HG03097 (cell line): ENCODE data around the gene FGF21.
A peak's percentile ranks its signal among the peaks of the same experiment; 100 is the strongest.
"Not testable (repeated sequence)": the region's sequence is repeated elsewhere in the genome, so short reads cannot be mapped to it uniquely, and the experiment has no call there.

ENCODE experiments used
- ATAC-seq: cut with Tn5 transposase; IDR thresholded peaks from one replicate; pipeline ENCODE4 v1.9.1; 2021; ENCODE audit not compliant: unreplicated experiment, low FRiP score

Gene FGF21

DNA sequence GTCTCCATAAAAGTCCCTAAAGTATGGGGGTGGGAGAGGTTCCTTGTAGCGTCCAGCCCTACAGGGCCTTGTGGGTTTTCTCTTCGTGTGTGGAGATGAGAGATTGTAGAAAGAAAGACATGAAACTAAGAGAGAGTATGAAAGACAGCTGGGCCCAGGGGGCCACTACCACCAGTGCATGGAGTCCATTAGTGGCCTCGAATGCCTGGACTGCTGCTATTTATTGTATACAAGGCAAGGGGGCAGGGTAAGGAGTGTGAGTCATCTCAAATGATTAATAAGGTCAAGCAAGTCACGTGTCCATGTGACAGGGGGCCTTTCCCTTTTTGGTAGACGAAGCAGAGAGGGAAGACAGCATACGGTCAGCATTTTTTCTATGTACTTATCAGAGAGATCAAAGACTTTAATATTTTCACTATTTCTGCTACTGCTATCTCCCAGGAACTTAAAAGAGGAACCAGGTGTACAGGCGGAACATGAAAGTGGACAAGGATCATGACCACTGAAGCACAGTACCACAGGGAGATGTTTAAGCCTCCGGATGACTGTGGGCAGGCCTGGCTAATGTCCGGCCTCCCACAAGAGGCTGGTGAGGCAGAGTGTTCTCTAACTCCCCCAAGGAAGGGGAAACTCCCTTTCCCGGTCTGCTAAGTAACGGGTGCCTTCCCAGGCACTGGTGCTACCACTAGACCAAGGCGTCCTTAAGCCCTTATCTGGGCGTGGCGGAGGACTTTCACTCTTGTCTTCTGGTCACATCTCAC is 25.5 kb downstream of the FGF21 start:
- no peak for ATAC-seq

DNA sequence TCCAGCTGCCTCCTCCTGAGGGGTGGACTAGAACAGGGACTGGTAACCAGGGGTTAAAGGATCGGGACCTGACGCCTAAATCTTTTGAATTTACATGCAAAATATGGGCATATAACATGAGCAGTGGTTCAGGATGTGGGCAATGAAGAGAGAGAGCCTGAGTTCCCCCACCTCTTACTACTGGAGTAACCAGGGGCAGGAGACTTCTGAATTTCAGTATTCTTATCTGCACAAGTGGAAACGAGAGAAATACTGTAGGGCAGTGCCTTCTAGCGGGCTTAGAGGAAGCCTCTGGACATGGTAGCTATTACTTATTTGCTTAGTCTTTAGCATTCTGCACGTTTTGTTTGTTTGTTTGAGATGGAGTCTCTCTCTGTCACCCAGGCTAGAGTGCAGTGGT is 29.2 kb downstream of the FGF21 start:
- ATAC-seq: no peak

DNA sequence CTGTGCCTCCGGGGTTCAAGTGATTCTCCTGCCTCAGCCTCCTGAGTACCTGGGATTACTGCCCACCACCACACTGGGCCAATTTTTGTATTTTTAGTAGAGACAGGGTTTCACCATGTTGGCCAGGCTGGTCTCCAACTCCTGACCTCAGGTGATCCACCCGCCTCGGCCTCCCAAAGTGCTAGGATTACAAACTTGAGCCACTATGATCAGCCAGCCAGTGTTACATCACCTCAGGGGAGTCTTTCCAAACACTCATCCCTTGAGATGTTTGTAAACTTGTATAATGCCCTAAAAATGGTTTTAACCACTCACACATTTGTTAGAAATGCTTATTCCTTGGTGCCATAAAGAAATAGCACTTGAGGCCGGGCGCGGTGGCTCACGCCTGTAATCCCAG is 31.1 kb downstream of the FGF21 start:
- ATAC-seq: not testable (repeated sequence)

DNA sequence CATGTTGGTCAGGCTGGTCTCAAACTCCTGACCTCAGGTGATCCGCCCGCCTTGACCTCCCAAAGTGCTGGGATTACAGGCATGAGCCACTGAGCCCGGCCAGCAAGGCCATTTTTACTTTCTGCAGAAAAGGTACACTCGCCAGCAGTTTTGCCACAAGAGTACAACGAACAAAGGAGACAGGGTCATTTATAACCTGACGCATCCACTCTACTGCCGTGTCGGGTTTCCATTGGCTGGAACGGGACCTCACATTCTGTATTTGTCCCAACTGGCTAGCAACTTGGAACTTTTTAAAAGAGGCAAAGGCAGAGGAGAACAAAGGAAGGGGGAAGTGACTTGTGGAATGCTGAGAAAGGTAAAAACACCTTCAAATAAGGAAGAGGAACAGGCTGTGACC is 32.0 kb downstream of the FGF21 start:
- ATAC-seq: not testable (repeated sequence)

DNA sequence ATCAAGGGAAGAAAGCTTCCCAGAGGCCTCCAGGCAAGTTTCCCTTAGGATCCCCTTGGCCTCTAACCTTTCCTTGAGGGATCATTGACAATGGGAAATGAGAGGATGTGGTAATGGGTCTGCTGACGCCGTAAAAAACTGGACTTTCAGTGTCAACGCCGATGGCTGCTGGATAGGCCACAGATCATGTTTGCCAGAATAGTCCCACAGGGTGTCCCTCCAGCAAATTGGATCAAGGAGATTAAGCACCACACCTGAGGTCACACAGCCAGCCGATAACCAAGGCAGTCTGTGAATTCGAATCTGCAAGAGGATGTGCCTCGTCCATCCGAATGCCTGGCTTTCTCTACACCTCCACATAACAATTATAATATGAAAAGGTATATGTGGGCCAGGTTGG is 37.9 kb downstream of the FGF21 start:
- ATAC-seq: no peak

DNA sequence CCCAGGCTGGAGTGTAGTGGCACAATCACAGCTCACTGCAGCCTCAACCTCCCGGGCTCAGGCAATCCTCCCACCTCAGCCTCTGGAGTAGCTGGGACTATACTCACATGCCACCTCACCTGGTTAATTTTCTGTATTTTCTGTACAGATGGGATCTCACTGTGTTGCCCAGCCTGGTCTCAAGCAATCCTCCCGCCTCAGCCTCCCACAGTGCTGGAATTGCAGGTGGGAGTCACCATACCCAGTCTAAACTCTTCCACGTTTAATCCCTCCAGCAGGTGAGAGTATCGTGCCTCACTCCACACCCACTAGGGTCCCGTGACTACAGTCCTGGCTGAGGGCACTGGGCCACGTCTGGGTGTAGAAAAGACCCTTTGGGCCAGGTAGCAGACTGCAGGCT is 39.0 kb downstream of the FGF21 start:
- ATAC-seq: no peak

DNA sequence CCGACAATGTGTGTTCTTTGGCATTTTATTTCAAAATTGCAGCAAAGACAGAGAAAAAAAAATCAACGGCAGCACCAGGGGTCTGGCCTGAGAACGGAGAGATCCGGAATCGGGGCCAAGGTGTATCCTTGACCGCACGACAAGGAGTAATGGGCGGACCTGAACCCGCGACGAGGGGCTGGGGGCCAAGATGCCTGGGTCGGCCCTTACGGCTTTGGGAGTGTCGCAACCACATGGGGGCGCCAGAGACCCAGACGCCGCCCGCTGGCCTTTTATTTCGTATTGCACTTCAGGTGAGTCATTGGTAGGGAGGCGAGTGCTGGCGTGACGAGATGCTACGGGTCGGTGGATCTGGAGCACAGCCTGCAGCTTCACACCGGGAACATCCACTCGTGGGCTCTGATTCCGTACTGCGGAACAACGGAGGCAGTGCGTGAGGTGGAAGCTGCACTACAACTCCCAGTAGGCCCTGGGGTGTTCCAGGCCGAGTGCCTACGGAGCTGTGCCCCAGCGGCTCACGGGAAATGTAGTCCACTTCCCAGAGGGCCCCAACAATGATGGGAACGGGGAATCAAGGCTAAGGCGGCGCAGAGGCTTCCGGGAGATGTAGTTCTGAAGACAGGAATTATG is 39.8 kb downstream of the FGF21 start:
- ATAC-seq: peak; percentile 66

DNA sequence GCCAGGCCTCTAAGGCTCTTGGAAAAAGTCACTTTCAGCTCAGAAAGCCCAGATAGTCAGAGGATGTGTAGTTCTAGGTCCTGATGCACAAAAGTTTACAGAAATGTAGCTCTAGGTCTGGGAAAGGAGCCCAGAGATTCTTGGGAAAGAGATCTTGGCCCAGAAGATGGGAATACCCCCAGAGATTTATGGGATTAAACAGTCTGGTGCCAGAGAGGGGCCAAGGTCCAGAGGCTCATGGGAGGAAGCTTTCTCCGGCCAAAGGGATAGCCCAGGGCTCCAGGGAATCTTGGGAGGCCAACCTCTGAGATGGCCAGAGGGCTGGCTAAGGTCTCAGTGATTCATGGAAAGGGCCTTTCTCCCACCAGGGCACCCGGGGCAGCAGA is 40.4 kb downstream of the FGF21 start:
- ATAC-seq: no peak

DNA sequence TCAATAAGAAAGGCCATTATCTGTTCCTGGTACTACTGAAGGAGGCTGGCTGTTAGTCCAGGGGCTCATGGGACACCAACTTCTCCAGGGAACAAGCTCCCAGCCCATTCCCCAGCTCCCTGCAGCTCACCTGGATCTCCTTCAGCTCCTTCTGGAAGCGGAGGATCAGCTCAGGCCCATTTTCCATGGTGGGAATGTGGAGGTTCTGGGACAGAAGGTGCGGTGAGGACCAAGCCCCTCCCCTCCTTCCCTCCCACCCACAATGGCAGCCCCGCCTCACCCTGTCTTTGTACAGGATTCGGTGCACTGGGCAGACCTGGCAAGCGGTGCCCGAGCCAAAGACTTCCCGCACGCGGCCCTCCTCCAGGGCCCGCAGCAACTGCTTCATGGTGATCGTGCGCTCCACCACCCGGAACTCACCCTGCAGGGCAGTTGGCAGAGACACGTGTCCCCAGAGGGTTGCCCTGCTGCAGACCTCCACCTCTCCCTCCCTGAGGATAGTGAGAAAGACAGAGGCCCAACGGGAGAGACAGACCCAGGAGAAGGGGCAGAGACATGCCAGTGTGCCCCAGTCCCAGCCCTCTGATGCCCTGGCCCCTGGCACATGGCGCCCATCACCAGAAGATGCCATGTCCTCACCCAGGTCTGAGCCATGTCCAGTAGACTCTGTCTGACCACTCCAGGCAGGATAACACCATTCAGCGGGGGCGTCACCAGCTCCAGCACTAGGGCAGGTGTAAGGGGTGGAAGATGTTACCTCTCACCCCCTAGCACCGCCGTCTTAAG is 41.2 kb downstream of the FGF21 start:
- no peak for ATAC-seq

DNA sequence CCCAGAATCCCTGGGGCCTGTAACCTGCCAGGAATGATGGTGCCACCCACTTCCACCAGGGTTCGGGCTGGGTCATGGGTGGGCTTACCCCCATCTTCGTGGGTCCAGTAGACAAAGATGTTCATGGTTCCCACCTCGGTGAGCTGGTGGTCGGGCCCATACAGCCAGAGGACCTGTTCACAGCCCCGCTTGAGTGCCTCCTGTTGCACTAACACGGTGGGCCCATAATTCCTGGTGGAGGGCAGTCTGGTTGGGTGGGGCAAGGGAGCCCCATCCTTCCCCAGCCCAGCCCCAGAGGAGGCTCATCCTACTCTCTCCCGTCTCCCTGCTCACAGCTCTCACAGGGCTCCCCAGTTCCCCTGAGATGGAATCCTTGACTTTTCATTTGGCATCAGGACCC is 41.8 kb downstream of the FGF21 start:
- no peak for ATAC-seq

DNA sequence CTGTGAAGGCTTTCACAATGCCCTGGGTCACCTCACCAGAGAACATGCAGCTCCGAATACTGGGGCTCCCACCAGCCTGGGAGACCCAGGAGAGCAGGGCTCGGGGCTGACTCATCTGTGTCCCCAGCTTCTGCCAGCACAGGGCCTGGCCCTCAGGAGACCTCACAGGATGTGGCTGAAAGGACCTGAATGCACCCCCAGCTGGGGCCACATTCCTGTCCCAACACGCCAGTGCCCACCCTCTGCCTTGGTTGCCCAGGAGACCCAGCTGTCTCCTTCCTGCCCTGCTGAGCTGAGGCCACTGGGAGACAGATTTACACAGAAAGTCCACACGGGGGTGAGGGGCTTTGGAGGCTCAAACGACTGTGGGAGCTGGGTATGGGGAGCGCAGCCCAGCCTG is 43.6 kb downstream of the FGF21 start:
- ATAC-seq: no peak

DNA sequence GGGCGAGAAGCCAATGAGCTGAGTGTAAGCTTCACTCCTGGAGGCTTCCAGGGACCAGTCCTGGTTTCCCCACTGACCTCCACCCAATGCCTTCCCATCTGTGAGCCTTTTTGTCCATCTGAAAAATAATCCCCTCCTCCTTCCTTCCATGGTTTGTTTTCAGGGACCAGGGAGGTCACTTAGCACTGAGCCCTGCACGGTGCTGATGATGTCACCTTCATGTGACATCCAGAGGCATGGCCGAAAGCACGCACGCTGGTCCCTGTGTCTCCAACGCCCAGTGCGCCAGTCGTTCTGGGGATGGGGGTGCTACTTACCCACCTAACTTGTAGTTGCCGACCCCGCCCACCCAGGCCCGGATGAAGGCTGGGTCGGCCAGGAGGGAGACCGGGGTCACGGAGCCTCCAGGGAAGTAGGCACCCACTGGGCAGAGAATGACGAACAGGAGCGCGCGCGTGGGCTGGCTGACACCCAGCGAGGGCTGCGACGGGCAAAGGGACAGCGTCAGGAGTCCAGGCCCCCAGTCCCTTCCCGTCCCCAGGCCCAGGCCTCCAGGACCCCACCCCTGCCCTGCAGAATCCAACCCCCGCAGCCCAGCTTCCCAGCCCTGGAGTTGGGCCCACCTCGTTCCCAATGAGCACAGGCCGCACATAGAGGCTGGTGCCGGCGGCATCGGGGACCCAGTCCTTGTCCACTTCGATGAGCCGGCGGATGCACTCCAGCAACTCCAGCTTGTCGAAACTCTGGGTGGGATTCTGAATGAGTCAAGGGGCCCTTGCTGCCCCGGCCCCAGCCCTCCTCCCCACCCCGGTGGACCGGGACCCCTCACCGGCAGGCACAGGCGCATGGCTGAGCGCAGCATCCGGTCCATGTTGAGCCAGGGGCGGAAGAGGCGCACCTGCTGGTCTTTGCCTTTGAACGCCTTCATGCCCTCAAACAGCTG is 44.3 kb downstream of the FGF21 start:
- ATAC-seq: no peak

DNA sequence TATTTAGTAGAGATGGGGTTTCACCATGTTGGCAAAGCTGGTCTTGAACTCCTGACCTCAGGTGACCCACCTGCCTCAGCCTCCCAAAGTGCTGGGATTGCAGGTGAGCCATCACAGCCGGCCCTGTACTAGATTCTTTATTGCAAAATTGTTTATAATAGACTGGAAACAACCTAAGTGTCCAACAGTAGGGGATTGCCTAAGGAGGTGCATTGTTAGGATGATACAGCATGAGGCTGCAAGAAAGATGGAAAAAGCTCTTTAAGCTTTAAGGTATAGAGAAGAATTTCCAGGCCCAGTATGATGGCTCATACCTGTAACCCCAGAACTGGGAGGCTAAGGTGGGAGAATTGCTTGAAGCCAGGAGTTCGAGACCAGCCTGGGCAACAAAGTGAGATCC is 47.3 kb downstream of the FGF21 start:
- no peak for ATAC-seq

DNA sequence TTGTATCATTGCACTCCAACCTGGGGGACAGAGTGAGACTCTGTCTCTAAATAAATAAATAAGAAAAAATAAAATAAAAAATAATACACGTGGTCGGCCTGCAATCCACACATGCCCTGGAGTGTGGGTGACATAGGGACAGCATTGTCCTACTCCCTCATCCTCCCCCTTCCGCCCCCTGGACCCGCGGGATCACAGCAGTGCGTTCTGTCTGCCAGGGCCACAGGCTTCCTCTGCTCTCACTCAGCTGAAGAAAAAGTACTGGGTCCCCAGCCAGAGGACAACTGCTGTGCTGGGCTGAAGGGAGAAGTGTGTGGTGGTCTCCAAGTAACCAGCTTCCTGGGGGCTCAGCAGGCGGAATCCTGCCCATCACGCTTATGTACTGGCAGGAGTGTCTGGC is 49.2 kb downstream of the FGF21 start:
- no peak for ATAC-seq

DNA sequence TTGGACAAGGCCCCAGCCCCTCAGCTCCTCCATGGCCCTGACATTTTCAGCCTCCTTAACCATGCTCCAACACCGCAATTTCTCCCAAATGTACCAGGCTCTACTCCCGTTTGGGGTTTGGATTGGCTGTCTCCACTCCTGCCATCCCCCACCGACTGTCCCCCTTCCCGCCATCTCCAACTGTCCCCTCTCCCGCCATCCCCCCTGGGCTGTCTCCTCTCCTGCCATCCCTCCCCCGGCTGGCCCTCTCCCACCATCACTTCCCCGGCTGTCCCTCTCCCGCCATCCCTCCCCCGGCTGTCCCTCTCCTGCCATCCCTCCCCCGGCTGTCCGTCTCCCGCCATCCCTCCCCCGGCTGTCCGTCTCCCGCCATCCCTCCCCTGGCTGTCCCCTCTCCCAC is 50.1 kb downstream of the FGF21 start:
- ATAC-seq: no peak

DNA sequence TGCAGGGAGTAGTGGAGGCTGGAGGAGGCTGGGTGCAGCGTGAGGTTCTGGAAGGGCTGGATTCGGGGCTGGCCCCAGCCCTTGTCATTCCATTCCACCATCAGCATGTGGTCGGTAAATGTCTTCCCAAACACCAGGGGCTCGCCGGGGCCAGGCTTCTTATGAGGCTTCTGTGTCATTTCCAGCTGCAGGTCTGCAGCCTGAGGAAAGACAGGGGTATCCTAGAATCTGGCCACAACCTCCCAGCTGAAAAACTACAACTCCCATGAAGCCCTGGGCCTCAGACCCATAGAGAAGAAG is 51.1 kb downstream of the FGF21 start:
- no peak for ATAC-seq

DNA sequence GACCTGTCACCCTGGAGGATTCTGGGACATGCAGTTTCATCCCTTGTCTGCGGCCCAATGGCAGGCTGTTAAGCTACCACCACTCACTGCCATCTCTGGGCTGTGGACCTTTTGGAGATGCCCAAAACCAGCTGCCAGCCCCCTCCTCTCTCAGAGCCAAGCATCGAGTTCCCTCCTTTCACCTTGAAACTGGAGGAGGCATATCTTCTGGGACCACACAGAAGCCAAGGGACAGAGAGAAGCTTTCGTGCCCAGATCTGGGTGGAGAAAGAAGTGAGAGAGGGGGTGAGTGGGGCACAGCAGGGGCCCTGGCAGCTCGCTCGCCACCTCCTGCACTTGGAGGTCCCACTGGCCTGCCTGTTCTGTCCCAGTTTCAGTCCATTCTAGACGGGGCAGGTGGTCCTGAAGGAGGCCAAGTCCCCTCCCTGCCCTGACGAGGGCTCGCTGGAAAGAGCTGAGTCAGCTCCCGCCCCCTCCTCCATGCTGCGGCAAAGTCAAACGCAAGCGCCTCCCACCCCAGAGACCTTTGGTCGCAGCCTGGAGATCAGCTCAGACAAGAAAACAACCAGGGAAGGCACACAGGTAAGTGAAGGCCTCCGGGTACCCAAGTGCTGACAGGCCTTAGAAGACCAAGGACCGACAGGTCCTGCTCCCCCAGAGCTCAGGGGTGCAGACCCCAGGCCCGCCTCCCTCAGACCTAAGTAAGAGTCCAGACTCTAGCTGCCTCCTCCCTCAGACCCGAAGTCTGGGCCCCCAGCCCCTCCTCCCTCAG is 51.7 kb downstream of the FGF21 start:
- ATAC-seq: no peak

DNA sequence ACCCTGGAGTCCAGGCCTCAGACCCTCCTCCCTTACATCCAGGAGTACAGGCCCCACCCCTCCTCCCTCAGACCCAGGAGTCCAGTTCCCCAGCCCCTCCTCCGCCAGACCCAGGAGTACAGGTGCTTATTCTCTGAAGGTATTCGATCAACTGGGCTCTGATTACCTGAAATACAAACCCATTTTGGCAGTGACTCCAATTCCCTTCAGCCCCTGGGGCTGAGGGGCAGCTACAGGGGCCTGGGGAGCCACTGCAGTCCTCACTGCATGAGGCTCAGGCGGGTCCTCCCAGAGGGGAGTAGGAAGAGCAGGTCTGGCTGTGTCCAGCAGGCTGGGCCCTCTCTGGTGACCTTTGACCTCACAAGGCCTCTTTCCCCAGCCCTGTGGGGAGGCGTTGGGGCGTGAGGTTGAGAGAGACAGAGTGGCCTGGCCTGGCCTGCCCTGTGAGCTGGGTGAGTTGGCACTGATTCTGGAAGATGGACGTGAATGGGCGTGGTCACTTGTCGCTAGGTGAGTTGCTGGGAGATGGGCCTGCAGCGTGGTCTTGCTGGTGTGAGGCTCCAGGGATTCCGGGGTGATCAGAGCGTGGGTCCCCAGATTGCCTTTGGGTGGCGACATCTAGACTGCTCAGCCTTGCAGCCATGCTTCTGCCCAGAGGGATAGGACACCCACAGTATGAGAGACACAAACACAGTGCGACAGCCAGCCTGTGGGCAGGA is 52.4 kb downstream of the FGF21 start:
- ATAC-seq: no peak
